ENCODE data around the gene CHRNA4. TPM values are rescaled to one million over a fixed set of nuclear protein-coding genes. Genes with fewer than 3 reads are reported as not detected.

Gene CHRNA4
- total and polyA plus RNA-seq, 8 donors = under 0.01 to 0.15 TPM; not detected in 6

DNA sequence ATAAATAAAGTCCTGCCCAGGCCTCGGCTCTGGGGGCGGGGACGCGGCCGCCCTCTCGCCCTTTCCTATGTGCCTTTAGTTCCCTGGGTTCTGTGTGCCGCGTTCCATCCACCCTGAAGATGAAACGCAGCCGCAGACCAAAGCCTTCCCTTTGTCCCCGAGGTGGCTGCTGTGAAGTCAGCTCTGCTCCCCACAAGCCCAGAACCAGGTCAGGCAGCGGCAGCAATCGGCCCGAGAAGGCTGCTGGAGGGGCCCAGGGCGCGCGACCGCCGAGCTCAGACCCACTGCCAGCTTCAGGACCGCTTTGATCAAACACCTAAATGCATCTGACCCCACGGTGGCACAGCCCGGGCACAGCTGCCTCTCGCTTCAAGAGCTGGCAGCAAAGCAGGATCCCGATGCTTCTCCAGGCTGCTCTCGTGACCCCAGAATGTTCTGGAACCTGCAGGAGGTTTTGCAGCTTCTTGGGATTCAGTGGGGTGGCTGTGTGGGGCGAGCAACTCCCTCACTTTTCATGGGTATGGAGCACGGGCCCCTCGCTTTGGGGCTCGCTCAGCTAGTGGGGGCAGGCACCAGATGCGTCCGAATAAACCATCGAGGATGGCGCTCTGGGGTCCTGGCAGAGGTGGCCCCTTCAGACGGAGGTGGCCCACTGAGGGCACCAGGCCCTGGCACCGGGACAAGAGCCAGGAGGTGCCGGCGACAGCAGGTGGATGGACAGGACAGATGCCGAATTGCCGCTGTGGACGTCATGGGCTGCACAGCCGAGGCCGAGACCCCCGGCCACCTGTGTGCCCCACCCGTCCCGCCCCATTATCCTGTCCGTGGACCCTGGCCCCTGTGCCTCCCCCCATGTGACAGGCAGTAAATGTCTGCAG lies 13.0 kb downstream of the CHRNA4 start:
- Histone ChIP-seq H3K9me3 (no peaks in the 10 kb centered on the region), H3K36me3 (no peaks in the 10 kb centered on the region), H3K4me3 (no peak overlapping the region), H3K27ac (no peak overlapping the region), H3K4me1 (peaks cover 0 to 11% (median 0%) of the 10 kb centered on the region in 4 donors), H3K27me3 (peaks cover 0 to 82% (median 33%) of the 10 kb centered on the region in 3 donors)
- DNase-seq = no peak
- intact Hi-C loops (cut with DNase I; ENCODE audit: low total_unique reads) = no loop called here
- TF ChIP-seq POLR2A (IDR thresholded peaks at IDR 0.05) = no peak
- WGBS, 5 donors = 71 to 83% (median 80%) methylated on average over 24 to 46 of the region's 46 CpGs

DNA sequence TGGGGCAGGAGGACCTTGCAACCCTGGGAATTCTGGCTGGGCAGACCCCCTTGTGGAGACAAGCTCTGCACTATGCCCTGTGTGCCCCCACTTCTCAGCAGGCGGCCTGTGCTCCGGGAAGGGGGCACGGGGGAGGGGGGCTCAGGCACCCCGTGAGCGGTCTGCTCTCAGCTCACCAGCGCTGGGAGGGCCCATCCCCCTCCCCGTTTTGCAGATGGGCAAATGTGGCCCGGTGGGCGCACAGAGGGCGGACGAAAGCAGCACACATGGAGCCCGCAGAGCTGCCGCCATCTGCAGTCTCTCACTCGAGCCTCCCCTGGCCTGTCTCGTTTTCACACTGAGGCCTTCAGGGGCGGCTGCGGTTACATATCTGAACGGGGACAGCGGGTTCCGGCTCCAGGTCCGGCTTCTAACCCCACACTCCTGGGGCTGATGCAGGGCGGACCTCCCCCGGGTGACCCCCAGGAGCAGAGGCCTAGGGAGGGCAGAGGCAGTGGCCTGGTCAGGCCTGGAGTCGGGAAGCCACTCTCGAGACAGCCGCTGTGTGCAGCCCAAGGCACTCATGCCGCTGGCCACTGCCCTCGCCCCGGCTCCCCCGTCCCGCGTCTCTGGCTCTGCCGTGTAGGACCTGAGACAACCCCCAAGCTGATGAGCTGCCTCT lies 13.9 kb downstream of the CHRNA4 start:
- Histone ChIP-seq H3K4me3 (no peak overlapping the region), H3K36me3 (no peaks in the 10 kb centered on the region)
- intact Hi-C loops (cut with DNase I; ENCODE audit: low total_unique reads) = no loop called here

DNA sequence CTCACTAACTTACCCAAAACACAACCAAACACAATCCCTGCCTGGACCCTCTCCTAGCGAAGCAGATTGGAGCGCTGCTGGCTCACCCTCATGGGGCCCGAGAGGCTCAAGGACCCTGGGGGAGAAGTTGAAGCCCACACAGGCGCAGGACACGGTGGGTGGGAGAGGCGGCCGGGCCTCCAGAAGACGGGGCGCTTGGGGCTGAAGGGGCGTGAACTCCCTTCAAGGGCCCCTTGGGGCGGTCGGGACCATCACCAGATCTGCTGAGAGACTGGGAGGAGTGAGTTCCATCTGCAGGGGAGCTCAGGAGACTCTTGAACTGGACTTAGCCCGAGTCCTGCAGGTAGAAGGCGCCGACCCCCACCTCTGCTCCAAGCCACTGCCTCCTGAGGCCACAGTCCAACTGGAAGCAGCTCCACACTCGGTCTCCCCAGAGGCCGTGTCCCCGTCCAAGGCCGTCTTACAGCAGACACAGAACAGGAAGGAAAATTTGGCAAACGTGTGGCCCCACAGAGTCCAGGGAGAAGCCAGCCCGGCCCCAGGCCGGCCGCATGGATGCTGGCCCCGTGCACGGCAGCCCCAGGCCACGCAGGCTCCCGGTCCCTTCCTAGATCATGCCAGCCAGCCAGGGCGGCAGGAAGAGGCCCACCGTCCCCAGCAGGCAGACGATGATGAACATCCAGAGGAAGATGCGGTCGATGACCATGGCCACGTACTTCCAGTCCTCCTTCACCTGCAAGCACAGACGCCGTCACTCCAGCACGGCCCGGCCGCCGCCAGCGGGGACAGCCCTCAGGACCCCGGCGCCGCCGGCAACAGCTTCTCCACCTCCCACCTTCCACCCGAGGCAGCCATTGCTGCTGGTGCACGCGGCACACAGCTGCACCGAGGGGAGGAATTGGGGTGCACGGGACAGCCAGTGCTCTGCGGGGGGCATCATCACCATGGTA lies 14.7 kb downstream of the CHRNA4 start:
- Histone ChIP-seq H3K27ac (no peak overlapping the region), H3K4me3 (no peak overlapping the region), H3K9me3 (peaks cover 0 to 6% (median 0%) of the 10 kb centered on the region in 4 donors), H3K36me3 (no peaks in the 10 kb centered on the region), H3K27me3 (peaks cover 4 to 77% (median 41%) of the 10 kb centered on the region in 3 donors), H3K4me1 (no peaks in the 10 kb centered on the region)
- TF ChIP-seq EP300 (IDR thresholded peaks at IDR 0.05) (no peak), POLR2A (IDR thresholded peaks at IDR 0.05) (no peak), POLR2AphosphoS5 (IDR thresholded peaks at IDR 0.05) (no peak)
- TF ChIP-seq, protein P1, sequence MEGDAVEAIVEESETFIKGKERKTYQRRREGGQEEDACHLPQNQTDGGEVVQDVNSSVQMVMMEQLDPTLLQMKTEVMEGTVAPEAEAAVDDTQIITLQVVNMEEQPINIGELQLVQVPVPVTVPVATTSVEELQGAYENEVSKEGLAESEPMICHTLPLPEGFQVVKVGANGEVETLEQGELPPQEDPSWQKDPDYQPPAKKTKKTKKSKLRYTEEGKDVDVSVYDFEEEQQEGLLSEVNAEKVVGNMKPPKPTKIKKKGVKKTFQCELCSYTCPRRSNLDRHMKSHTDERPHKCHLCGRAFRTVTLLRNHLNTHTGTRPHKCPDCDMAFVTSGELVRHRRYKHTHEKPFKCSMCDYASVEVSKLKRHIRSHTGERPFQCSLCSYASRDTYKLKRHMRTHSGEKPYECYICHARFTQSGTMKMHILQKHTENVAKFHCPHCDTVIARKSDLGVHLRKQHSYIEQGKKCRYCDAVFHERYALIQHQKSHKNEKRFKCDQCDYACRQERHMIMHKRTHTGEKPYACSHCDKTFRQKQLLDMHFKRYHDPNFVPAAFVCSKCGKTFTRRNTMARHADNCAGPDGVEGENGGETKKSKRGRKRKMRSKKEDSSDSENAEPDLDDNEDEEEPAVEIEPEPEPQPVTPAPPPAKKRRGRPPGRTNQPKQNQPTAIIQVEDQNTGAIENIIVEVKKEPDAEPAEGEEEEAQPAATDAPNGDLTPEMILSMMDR (IDR thresholded peaks at IDR 0.05) = no peak
- intact Hi-C loops (cut with DNase I; ENCODE audit: low total_unique reads) = no loop called here
- DNase-seq = no peak
- WGBS, 5 donors = 65 to 80% (median 77%) methylated on average over 33 to 50 of the region's 50 CpGs

More for the DNA sequence above, 13.9 kb downstream of the CHRNA4 start:
- no peak for DNase-seq
- 78 to 83% (median 81%) methylated on average over 31 to 33 of the region's 33 CpGs for WGBS, 5 donors
- no peak for TF ChIP-seq EP300 (IDR thresholded peaks at IDR 0.05)
- no peak for TF ChIP-seq POLR2A (IDR thresholded peaks at IDR 0.05)
- TF ChIP-seq, protein P1 (IDR thresholded peaks at IDR 0.05) = no peak
- TF ChIP-seq POLR2AphosphoS5 (IDR thresholded peaks at IDR 0.05) = no peak
- Histone ChIP-seq H3K27me3 (peaks cover 4 to 82% (median 40%) of the 10 kb centered on the region in 3 donors), H3K27ac (no peak overlapping the region), H3K9me3 (peaks cover 0 to 6% (median 0%) of the 10 kb centered on the region in 4 donors), H3K4me1 (peaks cover 0 to 3% (median 0%) of the 10 kb centered on the region in 4 donors)

DNA sequence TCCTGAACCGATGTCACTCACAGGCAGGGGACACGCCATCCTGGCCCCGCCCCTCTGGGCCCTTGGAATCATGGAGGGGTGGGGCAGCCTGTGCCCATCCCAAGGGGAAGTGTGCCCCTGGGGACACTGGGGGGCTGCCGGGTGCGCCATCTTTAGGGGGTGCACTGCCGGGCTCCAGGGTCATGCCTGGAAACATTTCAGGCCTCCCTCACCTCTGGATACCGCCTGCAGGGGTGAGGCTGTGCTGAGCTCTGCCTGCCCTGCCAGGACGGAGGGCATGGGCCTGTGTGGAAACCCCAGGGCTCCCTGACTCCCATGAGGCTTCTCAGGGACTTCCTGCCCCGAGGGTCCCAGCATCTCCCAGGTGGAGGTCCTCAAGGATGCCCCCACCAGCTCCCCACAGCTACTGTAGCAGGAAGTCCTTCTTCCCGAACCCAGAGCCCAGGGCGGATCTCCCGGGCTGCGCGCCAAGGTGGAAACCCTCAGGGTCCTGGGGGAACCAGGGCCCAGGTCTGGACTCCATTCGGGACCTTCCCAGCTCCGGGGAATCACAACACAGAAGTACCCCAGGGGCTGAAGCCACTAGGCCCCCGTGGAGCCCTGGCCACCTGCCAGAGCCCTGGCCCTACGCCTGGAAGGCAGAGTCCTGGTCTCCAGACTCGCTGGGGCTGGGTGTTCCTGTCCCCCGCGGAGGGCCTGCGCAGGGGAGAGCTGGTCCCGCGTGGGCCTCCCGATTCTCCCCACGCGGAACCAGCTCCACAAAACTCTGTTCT lies 15.6 kb downstream of the CHRNA4 start:
- Histone ChIP-seq H3K27ac (no peak overlapping the region), H3K36me3 (no peaks in the 10 kb centered on the region), H3K4me1 (no peaks in the 10 kb centered on the region), H3K27me3 (peaks cover 4 to 85% (median 41%) of the 10 kb centered on the region in 3 donors), H3K9me3 (peaks cover 0 to 6% (median 0%) of the 10 kb centered on the region in 4 donors), H3K4me3 (no peak overlapping the region)
- intact Hi-C loops (cut with DNase I; ENCODE audit: low total_unique reads) = no loop called here
- TF ChIP-seq POLR2AphosphoS5 (IDR thresholded peaks at IDR 0.05) (no peak), POLR2A (IDR thresholded peaks at IDR 0.05) (no peak), EP300 (IDR thresholded peaks at IDR 0.05) (no peak)
- TF ChIP-seq, protein P1 (IDR thresholded peaks at IDR 0.05) = no peak
- 53 to 63% (median 62%) methylated on average over 13 to 27 of the region's 27 CpGs for WGBS, 5 donors
- DNase-seq = peak in 1 of 2 donors; percentile 58
